H9 (cell line): ENCODE measurements around the gene RPS27A. TPM values are rescaled to one million over a fixed set of nuclear protein-coding genes. Genes with fewer than 3 reads are reported as not detected.

Experiments
- DNase-seq: peaks from one replicate; pipeline ENCODE4 v3.0.0-alpha.2; 2017
- H2AFZ ChIP-seq: one replicate; pipeline ENCODE4 v1.6.1; 2013; ENCODE audit warnings: mild to moderate bottlenecking, low read length, control low read depth, moderate library complexity
- H2AK5ac ChIP-seq: 2 replicates; pipeline ENCODE4 v1.6.1; 2013; ENCODE audit warnings: low read length, control low read depth, mixed read lengths; ENCODE audit not compliant: insufficient read length
- H2BK120ac ChIP-seq: one replicate; pipeline ENCODE4 v1.6.1; 2013; ENCODE audit warnings: low read depth, mild to moderate bottlenecking, low read length, control low read depth, inconsistent platforms; ENCODE audit not compliant: poor library complexity, severe bottlenecking
- H2BK12ac ChIP-seq: 2 replicates; pipeline ENCODE4 v1.6.1; 2013; ENCODE audit warnings: low read length, control low read depth, mixed read lengths, low read depth; ENCODE audit not compliant: insufficient read length
- H2BK15ac ChIP-seq: 2 replicates; pipeline ENCODE4 v1.6.1; 2013; ENCODE audit warnings: low read depth, low read length, control low read depth
- H2BK20ac ChIP-seq: one replicate; pipeline ENCODE4 v1.6.1; 2013; ENCODE audit warnings: low read depth, mild to moderate bottlenecking, low read length, control low read depth, inconsistent platforms; ENCODE audit not compliant: poor library complexity, severe bottlenecking
- H2BK5ac ChIP-seq: 2 replicates; pipeline ENCODE4 v1.6.1; 2013; ENCODE audit warnings: low read length, control low read depth, mixed read lengths; ENCODE audit not compliant: insufficient read length
- H3K14ac ChIP-seq: 2 replicates; pipeline ENCODE4 v1.6.1; 2013; ENCODE audit warnings: low read length, control low read depth; ENCODE audit not compliant: insufficient read depth
- H3K18ac ChIP-seq: 2 replicates; pipeline ENCODE4 v1.6.1; 2013; ENCODE audit warnings: low read depth, mild to moderate bottlenecking, mixed read lengths, low read length, control low read depth; ENCODE audit not compliant: insufficient read length
- H3K23ac ChIP-seq: 2 replicates; pipeline ENCODE4 v1.6.1; 2013; ENCODE audit warnings: low read length, control low read depth, mixed read lengths, low read depth; ENCODE audit not compliant: insufficient read length
- H3K23me2 ChIP-seq: 2 replicates; pipeline ENCODE4 v1.6.1; 2013; ENCODE audit warnings: low read depth, mild to moderate bottlenecking, mixed read lengths, low read length, control low read depth; ENCODE audit not compliant: insufficient read length, poor library complexity, severe bottlenecking
- H3K27ac ChIP-seq: 2 replicates; pipeline ENCODE4 v1.5.1; 2013; ENCODE audit warnings: low read length, control low read depth, mixed read lengths, low read depth; ENCODE audit not compliant: insufficient read length
- H3K27me3 ChIP-seq: 2 replicates; pipeline ENCODE4 v1.6.1; 2013; ENCODE audit warnings: low read length, control low read depth, inconsistent platforms; ENCODE audit not compliant: insufficient read depth
- H3K4ac ChIP-seq: 2 replicates; pipeline ENCODE4 v1.6.1; 2013; ENCODE audit warnings: low read depth, mild to moderate bottlenecking, control low read depth, inconsistent platforms, low read length, moderate library complexity
- H3K4me1 ChIP-seq: 2 replicates; pipeline ENCODE4 v1.6.1; 2013; ENCODE audit warnings: low read length, control low read depth, inconsistent platforms; ENCODE audit not compliant: insufficient read depth
- H3K4me2 ChIP-seq: 2 replicates; pipeline ENCODE4 v1.6.1; 2013; ENCODE audit warnings: low read length, control low read depth, mixed read lengths; ENCODE audit not compliant: insufficient read length, insufficient read depth
- H3K56ac ChIP-seq: 2 replicates; pipeline ENCODE4 v1.6.1; 2013; ENCODE audit warnings: low read depth, mild to moderate bottlenecking, mixed read lengths, low read length, control low read depth; ENCODE audit not compliant: insufficient read length
- H3K79me1 ChIP-seq: 2 replicates; pipeline ENCODE4 v1.6.1; 2013; ENCODE audit warnings: low read depth, mild to moderate bottlenecking, moderate library complexity, low read length, control low read depth, inconsistent platforms; ENCODE audit not compliant: insufficient read depth, poor library complexity, severe bottlenecking
- H3K79me2 ChIP-seq: 2 replicates; pipeline ENCODE4 v1.6.1; 2013; ENCODE audit warnings: low read length, control low read depth, inconsistent platforms; ENCODE audit not compliant: insufficient read depth
- H3K9ac ChIP-seq: 2 replicates; pipeline ENCODE4 v1.6.1; 2013; ENCODE audit warnings: low read length, control low read depth, mixed read lengths; ENCODE audit not compliant: insufficient read length; ENCODE audit errors: extremely low read depth
- H3K9me3 ChIP-seq: one replicate; pipeline ENCODE4 v1.6.1; 2013; ENCODE audit warnings: low read depth, low read length, inconsistent platforms; ENCODE audit not compliant: control insufficient read depth
- H3T11ph ChIP-seq: one replicate; pipeline ENCODE4 v1.6.1; 2013; ENCODE audit warnings: mild to moderate bottlenecking, low read length, control low read depth, inconsistent platforms
- H4K20me1 ChIP-seq: one replicate; pipeline ENCODE4 v1.6.1; 2013; ENCODE audit not compliant: control insufficient read depth, insufficient read length, insufficient read depth
- H4K5ac ChIP-seq: 2 replicates; pipeline ENCODE4 v1.6.1; 2013; ENCODE audit warnings: low read depth, mild to moderate bottlenecking, mixed read lengths, low read length, control low read depth; ENCODE audit not compliant: insufficient read length
- H4K8ac ChIP-seq: replicated peaks from 2 replicates; pipeline ENCODE4 v1.6.1; 2013; ENCODE audit warnings: low read length, control low read depth, mixed read lengths, low read depth; ENCODE audit not compliant: insufficient read length
- H4K91ac ChIP-seq: 2 replicates; pipeline ENCODE4 v1.6.1; 2013; ENCODE audit warnings: low read depth, mild to moderate bottlenecking, moderate library complexity, mixed read lengths, low read length, control low read depth; ENCODE audit not compliant: insufficient read length
- H3K27ac Mint-ChIP-seq, 3 experiments: 2 replicates in 2 of 3; 3 replicates in 1 of 3; pipeline ENCODE4 v1.8.0; 2020 to 2021; ENCODE audit warnings: mixed read lengths in 3 of 3, mild to moderate bottlenecking in 1 of 3, moderate library complexity in 1 of 3
- H3K27me3 Mint-ChIP-seq: 2 replicates; pipeline ENCODE4 v1.8.0; 2021; ENCODE audit warnings: low read depth, mild to moderate bottlenecking, moderate library complexity, mixed read lengths
- H3K36me3 Mint-ChIP-seq, 3 experiments: 2 replicates in 2 of 3; 3 replicates in 1 of 3; pipeline ENCODE4 v1.8.0; 2020 to 2021; ENCODE audit warnings: low read depth in 3 of 3, mixed read lengths in 3 of 3; ENCODE audit not compliant: insufficient read depth in 1 of 3
- H3K4me1 Mint-ChIP-seq, 2 experiments: 2 replicates each; pipeline ENCODE4 v1.8.0; 2020; ENCODE audit warnings: mixed read lengths in 2 of 2
- H3K4me3 Mint-ChIP-seq, 2 experiments: 2 replicates in 1 of 2; 3 replicates in 1 of 2; pipeline ENCODE4 v1.8.0; 2020 to 2021; ENCODE audit warnings: mild to moderate bottlenecking in 2 of 2, mixed read lengths in 2 of 2, moderate library complexity in 1 of 2
- H3K9me3 Mint-ChIP-seq, 2 experiments: 2 replicates in 1 of 2; 3 replicates in 1 of 2; pipeline ENCODE4 v1.8.0; 2020; ENCODE audit warnings: mild to moderate bottlenecking in 2 of 2, mixed read lengths in 2 of 2, moderate library complexity in 1 of 2
- total RNA-seq: library from RNA; stranded (reverse); gene quantifications from 2 replicates; pipeline ENCODE4 v1.2.1, GENCODE V29; 2021
- TF ChIP-seq, protein P1 (sequence below): fragments of 200-600 bp; sonication (generic); conservative IDR thresholded peaks from 3 replicates; pipeline ENCODE4 v1.8.0; 2021; ENCODE audit warnings: antibody characterized with exemption, mild to moderate bottlenecking

The RPS27A gene
- total RNA-seq, 1 experiment from 2014 or later, result 1,415 TPM

GRCh38 chr2:55213822-55214221 lies 18.7 kb upstream of the RPS27A start:
- H3K4ac ChIP-seq, result no peak overlapping the region
- no peak overlapping the region for H3K18ac ChIP-seq
- Mint-ChIP-seq H3K36me3 (no peaks in the 10 kb centered on the region), H3K9me3 (no peaks in the 10 kb centered on the region), H3K27ac (peak overlapping the region in 1 of 3 experiments; percentile 23; a peak in 3 of 7 replicates), H3K4me1 (peaks cover 8 to 19% of the 10 kb centered on the region in 2 experiments), H3K4me3 (no peak overlapping the region; a peak in 1 of 5 replicates), H3K27me3 (no peaks in the 10 kb centered on the region)
- H3K27me3 ChIP-seq, result no peaks in the 10 kb centered on the region
- H3K56ac ChIP-seq, result no peak overlapping the region
- H3K4me2 ChIP-seq, result no peak overlapping the region
- no peak overlapping the region for H4K5ac ChIP-seq
- no peak overlapping the region for H4K8ac ChIP-seq
- DNase-seq, result no peak
- no peak overlapping the region for H3K23ac ChIP-seq
- H2BK15ac ChIP-seq, result no peak overlapping the region
- H3K14ac ChIP-seq, result no peak overlapping the region
- H3K4me1 ChIP-seq, result no peaks in the 10 kb centered on the region; the same call in 1 of the 2 replicates
- no peak overlapping the region for H3T11ph ChIP-seq
- H4K91ac ChIP-seq, result no peak overlapping the region
- H3K27ac ChIP-seq, result no peak overlapping the region
- H4K20me1 ChIP-seq, result no peaks in the 10 kb centered on the region
- no peaks in the 10 kb centered on the region for H3K79me1 ChIP-seq
- H2AK5ac ChIP-seq, result no peak overlapping the region
- no peaks in the 10 kb centered on the region for H3K79me2 ChIP-seq
- no peak overlapping the region for H2BK120ac ChIP-seq
- H2BK20ac ChIP-seq, result no peak overlapping the region
- TF ChIP-seq, protein P1, sequence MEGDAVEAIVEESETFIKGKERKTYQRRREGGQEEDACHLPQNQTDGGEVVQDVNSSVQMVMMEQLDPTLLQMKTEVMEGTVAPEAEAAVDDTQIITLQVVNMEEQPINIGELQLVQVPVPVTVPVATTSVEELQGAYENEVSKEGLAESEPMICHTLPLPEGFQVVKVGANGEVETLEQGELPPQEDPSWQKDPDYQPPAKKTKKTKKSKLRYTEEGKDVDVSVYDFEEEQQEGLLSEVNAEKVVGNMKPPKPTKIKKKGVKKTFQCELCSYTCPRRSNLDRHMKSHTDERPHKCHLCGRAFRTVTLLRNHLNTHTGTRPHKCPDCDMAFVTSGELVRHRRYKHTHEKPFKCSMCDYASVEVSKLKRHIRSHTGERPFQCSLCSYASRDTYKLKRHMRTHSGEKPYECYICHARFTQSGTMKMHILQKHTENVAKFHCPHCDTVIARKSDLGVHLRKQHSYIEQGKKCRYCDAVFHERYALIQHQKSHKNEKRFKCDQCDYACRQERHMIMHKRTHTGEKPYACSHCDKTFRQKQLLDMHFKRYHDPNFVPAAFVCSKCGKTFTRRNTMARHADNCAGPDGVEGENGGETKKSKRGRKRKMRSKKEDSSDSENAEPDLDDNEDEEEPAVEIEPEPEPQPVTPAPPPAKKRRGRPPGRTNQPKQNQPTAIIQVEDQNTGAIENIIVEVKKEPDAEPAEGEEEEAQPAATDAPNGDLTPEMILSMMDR, result peak; percentile 24; the same call in 1 of the 3 replicates
- H2AFZ ChIP-seq, result no peak overlapping the region
- no peak overlapping the region for H2BK5ac ChIP-seq
- no peak overlapping the region for H2BK12ac ChIP-seq
- no peaks in the 10 kb centered on the region for H3K9me3 ChIP-seq
- H3K23me2 ChIP-seq, result no peaks in the 10 kb centered on the region
- no peak overlapping the region for H3K9ac ChIP-seq
